Frontal cortex (tissue), 1 donor: ENCODE results near the gene SREBF2. TPM values are rescaled to one million over a fixed set of nuclear protein-coding genes. Genes with fewer than 3 reads are reported as not detected.
A peak's percentile ranks its signal among the peaks of the same experiment; 100 is the strongest.

Experiments
- small RNA-seq: library from RNA; depleted of rRNA; stranded (forward); fragments of <200 nt; gene quantifications from one replicate; pipeline ENCODE3, GENCODE V24; 2014
- total RNA-seq: library from RNA; depleted of rRNA; stranded (reverse); fragments of >200 nt; gene quantifications from one replicate; pipeline ENCODE4 v1.2.3, GENCODE V29; 2014

Gene SREBF2
- total RNA-seq, 1 donor from 2014 or later: 56.3 TPM

Small RNA genes within 50 kb of the gene (small RNA-seq; reads per million reads assigned to genes)
- gene MIR33A: 1.5 reads per million, percentile 77 among the genes with 10 or more reads in this experiment

Other genes with a start within 250 kb of the SREBF2 start
- gene PMM1, start 243.3 kb upstream of the SREBF2 start, total RNA-seq: 16.3 TPM
- 17.9 TPM for gene DESI1, start 212.1 kb upstream of the SREBF2 start, total RNA-seq
- gene XRCC6, start 211.8 kb upstream of the SREBF2 start, total RNA-seq: 259 TPM
- 74.6 TPM for gene SNU13, start 144.2 kb upstream of the SREBF2 start, total RNA-seq
- gene MEI1, start 133.6 kb upstream of the SREBF2 start, total RNA-seq: 0.41 TPM
- 14.3 TPM for gene CCDC134, start 32.4 kb upstream of the SREBF2 start, total RNA-seq
- not detected for gene SHISA8, start 82.0 kb downstream of the SREBF2 start, total RNA-seq
- gene TNFRSF13C, start 93.7 kb downstream of the SREBF2 start, total RNA-seq: under 0.01 TPM
- 3.7 TPM for gene CENPM, start 114.0 kb downstream of the SREBF2 start, total RNA-seq
- gene SEPTIN3, start 136.3 kb downstream of the SREBF2 start, total RNA-seq: 123 TPM
- gene WBP2NL, start 165.7 kb downstream of the SREBF2 start, total RNA-seq: 4.5 TPM
- gene NAGA, start 237.7 kb downstream of the SREBF2 start, total RNA-seq: 13.5 TPM
- 4.5 TPM for gene PHETA2, start 241.1 kb downstream of the SREBF2 start, total RNA-seq
- 20.0 TPM for gene SMDT1, start 246.6 kb downstream of the SREBF2 start, total RNA-seq